Activated CD8-positive, alpha-beta memory T cell treated with anti-CD3 and anti-CD28 coated beads, Interleukin-2, amount 50 U/mL, for 4 hours (primary cell): ENCODE data around the gene SF3B6.
A peak's percentile ranks its signal among the peaks of the same experiment; 100 is the strongest.

Source experiments
- DNase-seq: peaks from one replicate; pipeline ENCODE4 v3.0.0-alpha.2; 2020

SF3B6 gene

GRCh38 chr2:24088821-24089359 lies 12.8 kb upstream of the SF3B6 start:
- DNase-seq = no peak

DNA sequence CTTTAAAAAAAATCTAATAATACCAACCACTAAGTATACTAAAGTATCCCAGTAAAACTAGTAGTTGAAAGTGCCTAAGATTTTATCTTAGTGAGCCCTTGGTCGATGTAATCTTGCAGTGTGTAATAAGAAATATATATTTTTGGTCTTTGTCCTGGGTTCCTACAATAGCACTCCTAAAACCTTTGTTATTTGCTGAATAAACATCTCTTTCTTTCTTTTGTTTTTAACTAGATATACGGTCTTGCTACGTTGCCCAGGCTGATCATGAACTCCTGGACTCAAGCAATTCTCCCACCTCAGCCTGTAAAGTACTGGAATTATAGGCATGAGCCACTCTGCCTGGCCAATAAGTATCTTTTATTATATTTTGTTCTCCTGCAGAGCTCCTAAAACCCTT lies 10.9 kb upstream of the SF3B6 start:
- no peak for DNase-seq

DNA sequence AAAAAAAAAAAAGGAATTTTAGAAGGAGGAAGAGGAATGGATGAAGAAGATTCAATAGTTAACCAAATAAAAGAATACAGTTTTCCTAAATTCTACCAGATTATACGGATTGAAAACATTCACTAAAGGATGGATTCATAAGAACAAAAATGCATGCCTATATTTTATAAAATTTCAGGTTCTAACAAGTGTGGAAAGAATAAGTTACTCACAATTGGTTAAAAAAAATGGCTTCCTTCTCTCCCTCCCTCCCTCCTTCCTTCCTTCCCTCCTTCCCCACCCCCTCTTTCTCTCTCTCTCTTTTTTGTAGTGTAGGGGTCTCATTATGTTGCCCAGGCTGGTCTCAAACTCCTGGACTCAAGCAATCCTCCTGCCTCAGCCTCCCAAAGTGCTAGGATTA lies 10.1 kb upstream of the SF3B6 start:
- no peak for DNase-seq

- DNase-seq = no peak
Measured at GRCh38 chr2:24085200-24085489, 9.0 kb upstream of the SF3B6 start.

- DNase-seq = peak; percentile 84
Measured at GRCh38 chr2:24084386-24085199, 8.5 kb upstream of the SF3B6 start, which contains the start of gene TP53I3. Gene TP53I3, minus strand, starts transcription at chr2:24084834. Its CDS starts 508 bp downstream, at chr2:24084326.

DNA sequence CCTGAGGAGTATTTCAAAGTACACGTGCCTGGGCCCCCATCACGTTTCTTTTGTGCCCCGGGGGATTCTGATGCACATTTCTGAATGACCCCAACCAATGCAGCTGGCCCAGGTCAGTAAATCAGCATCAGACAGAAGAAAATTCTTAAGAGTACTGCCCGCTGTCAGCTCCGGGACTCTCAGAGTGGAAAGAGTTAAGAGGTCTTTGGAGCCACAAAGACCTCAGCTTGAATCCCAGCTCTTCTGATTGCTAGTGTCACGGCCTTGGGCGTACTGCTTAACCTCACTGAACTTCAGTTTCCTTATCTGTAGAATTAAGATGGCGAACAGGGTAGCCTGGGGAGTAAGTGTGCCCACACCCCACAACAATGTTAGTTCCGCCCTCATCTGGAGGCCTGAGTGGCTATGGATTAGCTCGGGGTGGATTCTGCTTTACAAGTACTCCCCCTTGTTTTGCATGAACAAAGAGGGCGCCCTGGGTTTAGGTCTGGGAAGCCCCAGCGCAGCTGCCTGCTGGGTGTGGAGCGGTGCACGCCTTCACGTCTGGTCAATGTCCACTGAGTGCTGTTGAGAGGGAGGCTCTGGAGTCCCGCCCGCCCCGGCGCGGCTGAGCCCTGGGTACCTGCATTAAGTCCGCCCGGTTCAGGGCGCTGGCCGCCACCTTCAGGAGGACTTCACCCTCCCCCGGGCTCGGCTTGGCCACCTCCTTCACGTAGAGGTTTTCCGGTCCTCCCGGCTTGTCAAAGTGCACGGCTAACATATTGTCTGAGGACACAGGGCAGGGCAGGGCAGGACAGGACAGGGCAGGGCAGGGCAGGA lies 7.7 kb upstream of the SF3B6 start:
- DNase-seq = no peak

DNA sequence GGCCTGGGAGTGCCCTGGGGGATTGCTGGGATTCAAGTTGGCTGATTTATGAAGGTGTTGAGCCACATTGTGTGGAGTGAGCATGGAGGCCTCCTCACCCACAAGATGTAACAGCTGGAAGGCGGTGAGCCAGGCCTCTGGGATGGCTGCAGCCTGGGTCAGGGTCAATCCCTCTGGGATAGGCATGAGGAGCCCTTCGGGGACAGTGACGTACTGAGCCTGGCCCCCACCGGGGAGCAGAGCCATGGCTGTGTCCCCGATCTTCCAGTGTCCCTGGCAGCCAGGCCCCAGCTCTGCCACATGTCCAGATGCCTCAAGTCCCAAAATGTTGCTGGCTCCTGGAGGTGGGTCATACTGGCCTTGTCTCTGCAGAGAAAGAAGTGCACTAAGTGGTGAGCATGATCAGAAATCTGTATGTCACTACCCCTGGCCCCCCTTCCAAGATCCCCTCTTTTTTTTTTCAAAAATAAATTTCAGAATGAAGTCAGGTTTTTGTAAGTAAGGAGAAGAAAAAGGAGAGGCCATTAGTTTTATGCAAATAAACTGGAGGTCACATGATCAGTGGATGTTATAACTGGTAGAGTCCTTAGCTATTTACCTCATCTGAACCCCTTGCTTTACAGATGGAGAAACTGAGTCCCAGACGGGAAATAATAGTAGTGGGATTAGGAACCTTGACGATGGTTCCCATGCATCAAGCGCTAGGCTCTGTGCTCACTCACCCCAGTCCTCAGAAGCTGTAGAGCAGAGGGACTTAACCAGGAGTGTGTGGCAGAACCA lies 6.9 kb upstream of the SF3B6 start:
- DNase-seq = no peak

DNA sequence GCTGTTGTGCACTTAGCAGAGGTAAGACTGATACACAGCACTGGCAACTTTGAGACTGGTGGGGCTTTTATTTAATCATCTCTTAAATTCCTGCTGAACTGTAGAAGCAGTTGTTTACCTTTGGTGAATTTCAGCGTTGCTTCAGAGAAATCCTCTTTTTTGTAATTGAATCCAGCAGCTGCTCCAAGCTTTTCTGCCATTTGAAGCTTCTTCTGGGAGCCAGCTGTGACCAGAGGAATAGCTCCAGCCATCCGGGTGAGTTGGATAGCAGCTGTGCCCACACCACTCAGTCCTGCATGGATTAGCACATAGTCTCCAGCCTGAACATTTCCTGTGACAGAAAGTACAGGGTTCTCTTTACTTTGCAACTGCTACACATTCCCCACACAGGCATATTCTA lies 4.6 kb upstream of the SF3B6 start:
- no peak for DNase-seq

DNA sequence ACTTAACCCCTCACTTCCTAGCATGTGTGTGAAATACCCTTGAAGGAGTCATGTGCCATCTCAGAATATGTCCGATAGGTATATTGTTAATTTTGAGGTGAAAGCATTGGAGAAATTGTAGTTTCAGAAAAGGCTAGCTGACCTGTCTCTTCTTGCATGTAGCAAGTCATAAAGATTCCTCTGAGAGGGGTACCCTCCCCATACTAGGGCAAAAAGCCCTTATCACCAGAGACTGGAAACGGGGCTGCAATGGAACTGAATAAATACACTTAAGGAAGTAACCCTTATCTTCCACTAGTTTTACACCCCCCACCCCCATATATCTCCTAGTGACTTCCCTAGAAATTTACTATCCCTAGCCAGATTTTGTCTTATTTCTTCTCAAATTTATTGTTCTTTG lies 1.8 kb upstream of the SF3B6 start:
- DNase-seq = no peak

- DNase-seq = no peak
Measured at GRCh38 chr2:24077535-24077877, 1.4 kb upstream of the SF3B6 start.

- DNase-seq = no peak
Measured at GRCh38 chr2:24076849-24077534, 866 bp upstream of the SF3B6 start.

DNA sequence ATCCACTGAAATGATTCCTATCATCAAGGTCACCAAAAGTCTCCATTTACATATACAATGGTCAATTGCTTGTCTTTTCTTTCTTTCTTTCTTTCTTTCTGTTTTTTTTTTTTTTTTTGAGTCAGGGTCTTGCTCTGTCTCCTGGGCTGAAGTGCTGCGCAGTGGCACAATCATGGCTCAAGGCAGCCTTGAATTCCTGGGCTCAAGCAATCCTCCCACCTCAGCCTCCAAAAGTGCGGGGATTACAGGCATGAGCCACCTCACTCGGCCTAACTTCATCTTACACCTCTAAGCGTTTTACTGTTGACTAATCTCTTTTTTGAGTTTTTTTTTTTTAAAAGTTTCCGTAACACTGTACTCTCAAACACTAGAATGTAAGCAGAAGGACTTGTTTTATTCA lies 867 bp downstream of the SF3B6 start:
- DNase-seq = no peak

GRCh38 chr2:24073816-24074215 lies 2.3 kb downstream of the SF3B6 start:
- DNase-seq = no peak

DNA sequence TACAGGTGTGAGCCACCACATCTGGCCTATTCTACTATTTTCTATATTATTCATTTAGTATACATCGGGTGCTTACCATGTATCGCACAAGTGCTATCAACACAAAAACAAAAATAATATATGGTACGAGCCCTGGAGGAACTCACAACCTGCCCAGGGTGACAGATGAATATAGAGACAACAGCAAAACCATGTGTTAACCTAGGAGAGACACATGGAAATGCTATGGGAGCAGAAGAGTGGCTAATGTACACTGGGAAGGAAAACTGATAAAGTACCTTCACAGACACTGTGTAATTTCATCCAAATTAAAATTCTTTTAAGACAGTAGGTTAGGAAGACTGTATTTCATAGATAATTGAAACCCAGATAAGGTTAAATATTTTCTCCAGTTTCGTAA lies 3.9 kb downstream of the SF3B6 start:
- DNase-seq = no peak

GRCh38 chr2:24065341-24065740 lies 10.8 kb downstream of the SF3B6 start:
- no peak for DNase-seq

GRCh38 chr2:24058564-24059271 lies 17.4 kb downstream of the SF3B6 start:
- no peak for DNase-seq

- DNase-seq = no peak
Measured at GRCh38 chr2:24055750-24056149, 20.4 kb downstream of the SF3B6 start.

- DNase-seq = no peak
Measured at GRCh38 chr2:24054366-24055010, 21.6 kb downstream of the SF3B6 start.

DNA sequence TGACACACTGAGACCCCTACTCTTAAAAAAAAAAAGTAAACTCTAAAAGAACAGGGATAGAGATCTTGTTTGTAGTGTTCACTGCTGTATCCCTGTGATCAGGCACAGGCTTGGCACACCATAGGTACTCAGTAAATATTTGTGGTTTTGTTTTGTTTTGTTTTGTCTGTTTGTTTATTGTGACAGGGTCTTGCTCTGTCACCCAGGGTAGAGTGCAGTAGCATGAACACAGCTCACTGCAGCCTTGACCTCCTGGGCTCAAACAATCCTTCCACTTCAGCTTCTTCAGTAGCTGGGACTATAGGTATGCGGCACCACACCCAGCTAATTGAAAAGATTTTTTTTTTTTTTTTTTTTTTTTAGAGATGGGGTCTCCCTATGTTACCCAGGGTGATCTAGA lies 23.2 kb downstream of the SF3B6 start:
- no peak for DNase-seq

DNA sequence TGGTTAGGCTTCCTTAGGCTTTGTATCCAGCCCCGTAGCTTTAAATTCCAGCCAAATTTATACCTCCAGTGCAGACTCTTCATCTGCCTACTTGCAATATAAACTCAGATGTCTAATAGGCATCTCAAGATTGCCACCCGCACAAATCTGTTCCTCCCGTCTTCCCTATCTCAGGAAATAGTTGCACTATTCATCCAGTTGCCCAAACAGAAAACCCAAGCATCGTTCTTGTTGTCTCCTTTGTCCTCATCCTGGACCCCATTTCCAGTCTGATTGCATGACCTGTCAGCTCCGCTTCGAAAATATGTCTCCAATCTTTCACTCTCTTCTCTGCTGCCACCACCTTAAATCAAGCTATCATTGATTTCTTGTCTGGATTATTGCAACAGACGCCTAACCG lies 24.3 kb downstream of the SF3B6 start:
- DNase-seq = no peak
